ENCODE data around the gene GPRC5B. TPM values are rescaled to one million over a fixed set of nuclear protein-coding genes. Genes with fewer than 3 reads are reported as not detected.

Gene GPRC5B
- total and polyA plus RNA-seq, 2 donors (not counting 3 experiments of a cell fraction or from before 2014, with no cell fraction given): 42.3 TPM

GRCh38 chr16:19858340-19859018 lies 26.2 kb downstream of the GPRC5B start:
- no peaks in the 10 kb centered on the region for H4K20me1 ChIP-seq (replicated peaks; ENCODE audit: control insufficient read depth, extremely low read depth, insufficient read depth, low read length)
- dilution Hi-C loops (cut with MboI; ENCODE audit: extremely low pct_ligation_motif_present, low sequenced_read_pairs) (no loop called here), intact Hi-C loops (cut with micrococcal nuclease) (no loop called here)
- DNase-seq (ENCODE audit: low read depth, low spot score) (peak; percentile 53), FAIRE-seq (peak; percentile 73)
- peaks cover 0 to 2% of the 10 kb centered on the region in 2 experiments for H3K36me3 ChIP-seq (ENCODE audit: control insufficient read depth in 2 of 2, extremely low read depth in 1 of 2, insufficient read depth in 2 of 2, low read length in 2 of 2)
- H3K4me1 ChIP-seq (ENCODE audit: control insufficient read depth, extremely low read depth, insufficient read depth, low read length): no peaks in the 10 kb centered on the region
- H3K27me3 ChIP-seq (ENCODE audit: control insufficient read depth in 2 of 2, insufficient read depth in 2 of 2, low read length in 2 of 2): no peaks in the 10 kb centered on the region
- no peak overlapping the region for H3K27ac ChIP-seq (ENCODE audit: insufficient read depth, low read depth, low read length)
- H3K9me1 ChIP-seq (replicated peaks; ENCODE audit: control insufficient read depth, extremely low read depth, insufficient read depth, low read length): no peaks in the 10 kb centered on the region
- H3K9ac ChIP-seq (replicated peaks; ENCODE audit: extremely low read depth, insufficient read depth, low read length): no peak overlapping the region
- H3K9me3 ChIP-seq (replicated peaks; ENCODE audit: control insufficient read depth, insufficient read depth, low read length): no peaks in the 10 kb centered on the region
- no peaks in the 10 kb centered on the region for H3K79me2 ChIP-seq (ENCODE audit: control insufficient read depth, insufficient read depth, low read length)
- no peak overlapping the region for H3K4me2 ChIP-seq (ENCODE audit: insufficient read depth, low read length)
- H3K4me3 ChIP-seq (replicated peaks in 1 of 3; ENCODE audit: insufficient read depth in 1 of 3, low read depth in 1 of 3, low read length in 3 of 3): no peak overlapping the region
- ChIA-PET CTCF (interaction anchor here (0.6 to 1.2 kb wide), 4 partner anchors 41 to 258 kb away, joined by 3 to 4 read pairs (median 4); partner anchors contain the start of genes IQCK and KNOP1), POLR2A (interaction anchor here (1.1 kb wide), 1 partner anchor 110 kb away, joined by 3 read pairs; no protein-coding TSS in a partner anchor)
- peak overlapping the region; percentile 28 for H2AFZ ChIP-seq (ENCODE audit: low read depth, low read length)
- no peak for TF ChIP-seq JUN (IDR thresholded peaks at IDR 0.05; ENCODE audit: borderline replicate concordance, insufficient read depth, insufficient read length, low read depth)
- TF ChIP-seq POLR2AphosphoS5 (IDR thresholded peaks at IDR 0.05; ENCODE audit: insufficient read depth, low read depth, low read length): no peak
- no peak for TF ChIP-seq CTCF (IDR thresholded peaks at IDR 0.05; ENCODE audit: extremely low read depth in 1 of 2, insufficient read depth in 1 of 2, low read depth in 1 of 2, low read length in 2 of 2)
- no peak for TF ChIP-seq FOS (IDR thresholded peaks at IDR 0.05; ENCODE audit: borderline replicate concordance, insufficient read depth, low read length)
- TF ChIP-seq MAX (IDR thresholded peaks at IDR 0.05; ENCODE audit: insufficient read depth, insufficient read length): no peak
- TF ChIP-seq EZH2 (IDR thresholded peaks at IDR 0.05; ENCODE audit: borderline replicate concordance, low read depth, low read length, severe bottlenecking): no peak
- no peak for TF ChIP-seq GATA2 (IDR thresholded peaks at IDR 0.05; ENCODE audit: insufficient read depth, insufficient read length, low read depth, low read length)
- TF ChIP-seq MYC (IDR thresholded peaks at IDR 0.05; ENCODE audit: low read depth, low read length): no peak
- no peak for TF ChIP-seq POLR2A (IDR thresholded peaks at IDR 0.05; ENCODE audit: low read depth, low read length)
- BruUV-seq (replicated peaks): no TSS peak

Data from endothelial cell of umbilical vein (primary cell).